Posterior vena cava (tissue), 2 donors: ENCODE results near the gene MPDZ. TPM values are rescaled to one million over a fixed set of nuclear protein-coding genes. Genes with fewer than 3 reads are reported as not detected.

ENCODE experiments used
- DNase-seq: peaks from one replicate; pipeline ENCODE4 v3.0.0-alpha.2; 2020; ENCODE audit warnings: low spot score
- intact Hi-C, 2 donors: fragments of 100-400 bp; cut with DNase I; formaldehyde crosslinking; loops; one replicate each; pipeline versions ENCODE4 v1.14.1 to v1.14.2; 2022 to 2023
- long read RNA-seq, 2 donors: library from polyadenylated mRNA; unstranded; transcript quantifications; one replicate each; pipeline ENCODE4 v2.0.0, GENCODE V29; 2020 to 2021
- total RNA-seq, 2 donors: library from RNA; stranded (reverse); fragmentation: NEBNext Ultra II Directional; extraction: Animal tissue kit (Norgen Biotek cat#: 25700); gene quantifications; one replicate each; pipeline ENCODE4 v1.2.1, GENCODE V29; 2021
- donor health status: DM: yes; HTN: yes; CAD: no.
- donor health status: DM: yes; HTN: yes; CAD: no.

The MPDZ gene
- 10 to 100 TPM; 63.3 to 70.5 TPM for total RNA-seq
- long read RNA-seq, donor 1, partial matches to known transcripts = 9 of 18 reads
- long read RNA-seq, donor 1, other reads (novel, unspliced or antisense) = 9 of 18 reads
- long read RNA-seq, donor 2, partial matches to known transcripts = 24 of 36 reads
- long read RNA-seq, donor 2, other reads (novel, unspliced or antisense) = 12 of 36 reads

GRCh38 chr9:13279284-13280141 lies at the start of gene MPDZ:
Gene MPDZ, minus strand, starts transcription at chr9:13279692. Its CDS starts 29,377 bp downstream, at chr9:13250315.
- intact Hi-C loops = no loop called here
- DNase-seq = peak; percentile 87

GRCh38 chr9:13324988-13325387 lies 45.5 kb upstream of the MPDZ start:
- intact Hi-C loops = no loop called here
- DNase-seq = no peak

GRCh38 chr9:13322828-13323550 lies 43.5 kb upstream of the MPDZ start:
- no peak for DNase-seq
- intact Hi-C loops = no loop called here

GRCh38 chr9:13318027-13318426 lies 38.5 kb upstream of the MPDZ start:
- no peak for DNase-seq
- intact Hi-C loops = no loop called here

- DNase-seq = no peak
- intact Hi-C loops = no loop called here
These were observed 17.5 kb upstream of the MPDZ start for GRCh38 chr9:13296972-13297371.

- no peak for DNase-seq
- intact Hi-C loops = no loop called here
These were observed 16.1 kb upstream of the MPDZ start for GRCh38 chr9:13295556-13295955.

GRCh38 chr9:13292782-13293181 lies 13.3 kb upstream of the MPDZ start:
- intact Hi-C loops = no loop called here

GRCh38 chr9:13292158-13292557 lies 12.7 kb upstream of the MPDZ start:
- DNase-seq = no peak
- intact Hi-C loops = no loop called here

More at GRCh38 chr9:13292782-13293181, 13.3 kb upstream of the MPDZ start:
- no peak for DNase-seq

GRCh38 chr9:13291718-13292117 lies 12.2 kb upstream of the MPDZ start:
- intact Hi-C loops = no loop called here
- DNase-seq = no peak

- no peak for DNase-seq
- intact Hi-C loops = no loop called here
These were observed 4.5 kb upstream of the MPDZ start for GRCh38 chr9:13284011-13284410.

- intact Hi-C loops = no loop called here
- no peak for DNase-seq
These were observed 3.5 kb upstream of the MPDZ start for GRCh38 chr9:13282998-13283397.

GRCh38 chr9:13281356-13282016 lies 2.0 kb upstream of the MPDZ start:
- intact Hi-C loops = no loop called here

GRCh38 chr9:13278368-13279246 lies 885 bp downstream of the MPDZ start:
- peak; percentile 83 for DNase-seq

More at GRCh38 chr9:13281356-13282016, 2.0 kb upstream of the MPDZ start:
- no peak for DNase-seq

GRCh38 chr9:13278023-13278367 lies 1.5 kb downstream of the MPDZ start:
- no peak for DNase-seq
- intact Hi-C loops = no loop called here

More at GRCh38 chr9:13278368-13279246, 885 bp downstream of the MPDZ start:
- intact Hi-C loops = no loop called here

GRCh38 chr9:13274886-13275641 lies 4.4 kb downstream of the MPDZ start:
- no peak for DNase-seq
- intact Hi-C loops = no loop called here

- intact Hi-C loops = no loop called here
- no peak for DNase-seq
These were observed 8.8 kb downstream of the MPDZ start for GRCh38 chr9:13270734-13271133.

- DNase-seq = no peak
- intact Hi-C loops = no loop called here
These were observed 9.7 kb downstream of the MPDZ start for GRCh38 chr9:13269589-13270452.
